ACC112 (cell line): Measurements from ENCODE around the gene ZNF385A.
A peak's percentile ranks its signal among the peaks of the same experiment; 100 is the strongest.
"Not testable (repeated sequence)": the region's sequence is repeated elsewhere in the genome, so short reads cannot be mapped to it uniquely, and the experiment has no call there.

Experiments used
- H2AFZ ChIP-seq: fragments of 200-600 bp; sonication (generic); one replicate; pipeline ENCODE4 v1.6.0; 2017; ENCODE audit warnings: antibody characterized with exemption, low read length; ENCODE audit not compliant: unreplicated experiment
- H3K27ac ChIP-seq: fragments of 200-600 bp; sonication (generic); 2 replicates; pipeline ENCODE4 v1.5.1; 2014; ENCODE audit warnings: low read depth, mild to moderate bottlenecking, antibody characterized with exemption, low read length, moderate library complexity
- H3K27me3 ChIP-seq: fragments of 200-600 bp; sonication (generic); 2 replicates; pipeline ENCODE4 v1.6.1; 2014; ENCODE audit warnings: mild to moderate bottlenecking, antibody characterized with exemption, low read length, moderate library complexity, mixed read lengths; ENCODE audit not compliant: insufficient read depth
- H3K36me3 ChIP-seq: fragments of 200-600 bp; sonication (generic); 2 replicates; pipeline ENCODE4 v1.6.1; 2016; ENCODE audit warnings: mild to moderate bottlenecking, antibody characterized with exemption, low read length, moderate library complexity, mixed read lengths; ENCODE audit not compliant: insufficient read depth
- H3K4me1 ChIP-seq: fragments of 200-600 bp; sonication (generic); one replicate; pipeline ENCODE4 v1.6.1; 2016; ENCODE audit warnings: low read length, mixed read lengths; ENCODE audit not compliant: insufficient read depth, unreplicated experiment, control insufficient read depth
- H3K4me3 ChIP-seq: fragments of 200-600 bp; sonication (generic); 2 replicates; pipeline ENCODE4 v1.5.1; 2014; ENCODE audit warnings: mild to moderate bottlenecking, low read depth, low read length
- H3K79me2 ChIP-seq: fragments of 200-600 bp; sonication (generic); one replicate; pipeline ENCODE4 v1.6.0; 2016; ENCODE audit warnings: low read length; ENCODE audit not compliant: control insufficient read depth, unreplicated experiment, insufficient read depth

Gene ZNF385A

DNA sequence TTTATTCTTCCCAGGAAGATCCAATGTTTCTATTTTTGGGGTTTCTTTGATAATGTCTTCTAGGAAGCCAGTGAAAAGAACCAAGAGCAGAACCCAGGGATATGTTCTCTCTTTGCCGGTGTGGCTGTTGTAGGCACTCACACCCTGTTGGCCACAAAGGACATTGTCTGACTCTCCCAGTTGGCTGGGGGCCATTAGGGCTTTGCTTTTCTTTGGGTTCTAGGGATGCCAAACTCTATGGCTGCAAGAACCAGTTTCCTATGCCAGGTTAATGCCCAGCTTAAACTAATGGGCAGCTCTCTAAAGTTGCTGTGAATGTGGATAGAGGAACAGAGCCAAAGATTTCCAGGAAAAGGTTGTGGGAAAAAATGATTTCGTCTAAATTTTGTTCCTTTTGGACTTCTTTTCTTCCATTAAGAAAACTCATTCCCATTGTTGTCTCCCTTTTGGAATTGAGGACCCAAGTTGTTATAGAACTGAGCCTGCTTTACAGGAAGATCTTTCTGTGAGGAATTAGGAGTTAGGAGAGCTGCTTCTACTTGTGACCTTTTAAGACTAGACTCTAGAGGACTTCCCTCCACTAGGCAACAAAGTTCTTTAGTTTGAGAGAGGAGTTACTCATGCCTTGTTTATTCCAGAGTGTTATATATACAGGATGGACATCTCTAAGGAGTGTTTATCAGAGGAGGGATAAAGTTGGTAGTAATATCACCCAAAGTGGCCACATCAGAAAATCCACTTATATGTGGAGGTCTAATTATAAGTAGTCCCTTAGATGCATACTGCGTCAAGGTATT, 46.5 kb downstream of the ZNF385A start:
- peaks cover 13% of the 10 kb centered on the region for H3K4me1 ChIP-seq
- H3K36me3 ChIP-seq = peaks cover 11% of the 10 kb centered on the region
- H3K27me3 ChIP-seq = no peaks in the 10 kb centered on the region
- H3K79me2 ChIP-seq = peaks cover 62% of the 10 kb centered on the region
- no peak overlapping the region for H2AFZ ChIP-seq
- no peak overlapping the region for H3K27ac ChIP-seq
- H3K4me3 ChIP-seq = no peak overlapping the region

DNA sequence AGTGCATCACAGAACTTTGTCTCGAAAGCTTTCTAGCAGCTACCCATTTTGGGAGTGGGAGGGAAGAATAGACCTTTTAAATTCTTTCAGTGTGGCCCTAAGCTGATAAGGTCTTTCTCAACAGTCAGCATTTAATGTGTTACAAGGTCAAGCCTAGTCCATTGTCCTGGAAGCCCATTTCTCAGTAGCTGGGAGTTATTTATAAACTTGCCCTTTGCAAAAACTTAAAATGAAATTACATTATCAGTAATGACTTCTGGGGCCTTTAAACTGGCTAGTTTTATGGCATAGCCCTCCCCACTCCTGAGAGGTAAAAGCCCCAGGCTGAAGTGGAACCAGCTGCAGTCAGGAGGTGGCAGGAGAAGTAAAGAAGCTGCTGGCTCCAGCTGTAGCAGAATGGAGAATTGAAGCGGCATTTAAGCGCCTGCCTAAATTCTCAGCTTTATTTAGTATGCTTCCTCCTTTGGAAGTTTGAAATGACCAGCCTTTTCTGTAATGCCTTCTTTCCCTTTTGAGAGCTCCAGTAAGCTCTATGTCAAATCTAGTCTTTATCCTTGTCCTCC, 47.2 kb downstream of the ZNF385A start:
- Histone ChIP-seq H3K4me3 (no peak overlapping the region), H2AFZ (no peak overlapping the region), H3K27ac (no peak overlapping the region), H3K36me3 (peaks cover 10% of the 10 kb centered on the region), H3K27me3 (no peaks in the 10 kb centered on the region), H3K4me1 (peaks cover 13% of the 10 kb centered on the region), H3K79me2 (peaks cover 65% of the 10 kb centered on the region)

- H3K4me3 ChIP-seq = no peak overlapping the region
- H3K36me3 ChIP-seq = no peaks in the 10 kb centered on the region; the same call in 1 of the 2 replicates
- H3K79me2 ChIP-seq = peaks cover 83% of the 10 kb centered on the region
- H3K27me3 ChIP-seq = no peaks in the 10 kb centered on the region
- H3K4me1 ChIP-seq = peaks cover 43% of the 10 kb centered on the region
- H3K27ac ChIP-seq = no peak overlapping the region
- H2AFZ ChIP-seq = no peak overlapping the region
Measured at GRCh38 chr12:54333420-54334034, 51.0 kb downstream of the ZNF385A start.

- Histone ChIP-seq H3K79me2 (peaks cover 78% of the 10 kb centered on the region), H3K36me3 (no peaks in the 10 kb centered on the region; the same call in 1 of the 2 replicates)
Measured at GRCh38 chr12:54331461-54331860, 53.1 kb downstream of the ZNF385A start.

GRCh38 chr12:54330442-54330841, 54.1 kb downstream of the ZNF385A start:
- peaks cover 42% of the 10 kb centered on the region for H3K4me1 ChIP-seq
- H3K36me3 ChIP-seq = no peaks in the 10 kb centered on the region; the same call in 1 of the 2 replicates
- H2AFZ ChIP-seq = no peak overlapping the region

More at GRCh38 chr12:54331461-54331860, 53.1 kb downstream of the ZNF385A start:
- Histone ChIP-seq H3K4me1 (peaks cover 42% of the 10 kb centered on the region), H2AFZ (no peak overlapping the region), H3K27ac (no peak overlapping the region), H3K4me3 (no peak overlapping the region), H3K27me3 (no peaks in the 10 kb centered on the region)

GRCh38 chr12:54329759-54330158, 54.8 kb downstream of the ZNF385A start:
- no peak overlapping the region for H3K4me3 ChIP-seq
- peaks cover 42% of the 10 kb centered on the region for H3K4me1 ChIP-seq
- H3K36me3 ChIP-seq = no peaks in the 10 kb centered on the region; the same call in 1 of the 2 replicates
- H3K27ac ChIP-seq = peak overlapping the region; percentile 36; the same call in 1 of the 2 replicates
- no peak overlapping the region for H2AFZ ChIP-seq
- peaks cover 78% of the 10 kb centered on the region for H3K79me2 ChIP-seq
- H3K27me3 ChIP-seq = no peaks in the 10 kb centered on the region

More at GRCh38 chr12:54330442-54330841, 54.1 kb downstream of the ZNF385A start:
- peak overlapping the region; percentile 44; the same call in 1 of the 2 replicates for H3K4me3 ChIP-seq
- peak overlapping the region; percentile 36 for H3K27ac ChIP-seq
- no peaks in the 10 kb centered on the region for H3K27me3 ChIP-seq
- peaks cover 80% of the 10 kb centered on the region for H3K79me2 ChIP-seq

- H3K27me3 ChIP-seq = no peaks in the 10 kb centered on the region
- peaks cover 70% of the 10 kb centered on the region for H3K79me2 ChIP-seq
- H3K4me1 ChIP-seq = peaks cover 42% of the 10 kb centered on the region
- H3K4me3 ChIP-seq = peak overlapping the region; percentile 37; the same call in 1 of the 2 replicates
- no peaks in the 10 kb centered on the region; the same call in 1 of the 2 replicates for H3K36me3 ChIP-seq
- 0 out of 2 replicates have a peak overlapping the region, but pooled peaks have one; percentile 24 for H3K27ac ChIP-seq
- H2AFZ ChIP-seq = no peak overlapping the region
Measured at GRCh38 chr12:54328595-54329337, 55.8 kb downstream of the ZNF385A start.

DNA sequence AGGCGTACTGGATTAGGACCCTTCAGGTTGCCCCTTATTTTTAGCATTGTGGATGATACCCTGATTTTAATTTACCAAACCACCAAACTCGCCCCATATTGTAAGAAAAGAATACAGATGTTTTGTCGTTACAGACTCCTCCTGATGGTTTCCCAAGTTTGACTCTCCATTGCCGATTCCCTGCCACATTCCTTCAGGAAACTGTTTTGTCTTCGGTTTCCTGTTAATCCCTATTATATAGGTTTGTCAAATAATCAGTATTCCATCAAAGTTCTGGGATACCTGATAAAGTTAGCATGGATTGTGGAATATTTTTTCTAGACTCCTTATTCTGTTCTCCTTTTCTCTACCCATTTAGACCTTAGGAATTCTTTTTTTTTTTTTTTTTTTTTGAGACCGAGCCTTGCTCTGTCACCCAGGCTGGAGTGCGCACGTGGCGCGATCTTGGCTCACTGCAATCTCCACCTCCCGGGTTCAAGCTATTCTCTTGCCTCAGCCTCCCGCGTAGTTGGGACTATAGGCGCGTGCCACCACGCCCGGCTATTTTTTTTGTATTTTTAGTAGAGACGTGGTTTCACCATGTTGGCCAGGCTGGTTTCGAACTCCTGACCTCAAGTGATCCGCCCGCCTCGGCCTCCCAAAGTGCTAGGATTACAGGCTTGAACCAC, 59.0 kb downstream of the ZNF385A start:
- peak overlapping the region; percentile 91 for H3K4me3 ChIP-seq
- H3K4me1 ChIP-seq = peaks cover 33% of the 10 kb centered on the region
- H3K27ac ChIP-seq = peak overlapping the region; percentile 83
- peaks cover 44% of the 10 kb centered on the region for H3K79me2 ChIP-seq
- peak overlapping the region; percentile 34 for H2AFZ ChIP-seq
- not testable (repeated sequence) for H3K36me3 ChIP-seq, H3K27me3 ChIP-seq

DNA sequence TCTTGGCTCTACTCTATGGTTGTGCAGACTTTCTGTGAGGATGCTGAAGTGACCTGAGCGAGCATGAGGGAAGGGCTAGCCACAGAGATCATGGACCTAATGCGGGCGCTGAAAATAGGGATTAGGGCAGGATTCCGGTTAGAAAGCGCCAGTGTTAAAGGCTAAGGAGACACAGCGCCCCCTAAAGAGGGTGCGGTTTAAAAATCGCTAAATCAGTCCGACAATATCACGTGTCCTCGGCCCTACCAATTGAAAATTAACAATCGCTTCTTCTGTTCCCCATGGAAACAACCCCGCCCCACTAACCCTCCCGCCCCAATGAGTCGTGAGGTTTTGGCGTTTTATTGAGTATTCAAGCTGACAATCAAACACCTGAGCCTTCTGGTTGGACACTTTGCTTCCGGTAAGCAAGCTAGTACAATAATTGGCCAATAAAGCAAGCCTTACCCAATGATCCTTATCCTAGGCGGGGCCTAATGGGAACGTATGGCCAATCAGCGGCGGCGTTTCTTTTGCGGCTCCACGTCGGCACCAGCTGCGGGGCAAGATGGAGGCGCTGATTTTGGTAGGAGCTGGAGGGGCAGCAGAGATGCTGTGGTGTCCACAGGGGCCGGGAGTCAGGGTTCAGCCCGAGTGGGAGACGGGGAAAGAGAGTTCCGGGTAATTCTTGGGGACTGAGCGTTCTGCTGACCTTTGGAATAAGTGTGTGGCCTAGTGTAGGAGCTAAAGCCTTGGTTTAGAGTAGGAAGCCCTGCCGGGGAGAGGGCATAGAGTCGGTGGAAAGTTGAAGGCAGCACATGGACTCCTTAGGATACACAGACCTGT, 59.7 kb downstream of the ZNF385A start, which contains the start of gene COPZ1:
Gene COPZ1, plus strand, starts transcription at position 515 of the 825 bp plus-strand sequence. Its CDS starts 33 bp downstream, at position 548.
- Histone ChIP-seq H2AFZ (peak within 1 kb of the TSS; percentile 84), H3K36me3 (no peaks in the 10 kb centered on the region), H3K4me3 (peak within 1 kb of the TSS; percentile 91), H3K27me3 (no peaks in the 10 kb centered on the region), H3K4me1 (peaks cover 25% of the 10 kb centered on the region), H3K79me2 (peaks cover 36% of the 10 kb centered on the region), H3K27ac (peak within 1 kb of the TSS; percentile 83)
